Bladder microvascular endothelial cell (primary cell): ENCODE results near the gene COL17A1. TPM values are rescaled to one million over a fixed set of nuclear protein-coding genes. Genes with fewer than 3 reads are reported as not detected.

Experiments used
- total RNA-seq: library from RNA; depleted of rRNA; stranded (reverse); fragments of >200 nt; gene quantifications from 2 replicates; pipeline ENCODE4 v1.2.3, GENCODE V29; 2014

Gene COL17A1
- total RNA-seq, result 0.49 and 0.88 TPM in 2 replicates

GRCh38 chr10:104085801-104086400, at the start of gene COL17A1:
Gene COL17A1, minus strand, starts transcription at chr10:104085880. Its CDS starts 5,207 bp downstream, at chr10:104080673.

GRCh38 chr10:104121485-104122224, 36.0 kb upstream of the COL17A1 start, which contains the start of gene SFR1:
Gene SFR1, plus strand, starts transcription at chr10:104122171. Its CDS starts 13 bp downstream, at chr10:104122184.

Other genes with a start within 250 kb of the COL17A1 start
- 2.9 and 3.2 TPM in 2 replicates for gene SH3PXD2A, start 230.3 kb downstream of the COL17A1 start, total RNA-seq
- gene STN1, start 167.7 kb downstream of the COL17A1 start, total RNA-seq, result 33.4 and 35.7 TPM in 2 replicates
- gene SLK, start 118.7 kb downstream of the COL17A1 start, total RNA-seq, result 50.3 and 71.9 TPM in 2 replicates
- 5.0 and 6.0 TPM in 2 replicates for gene SFR1, start 36.3 kb upstream of the COL17A1 start, total RNA-seq
- under 0.01 TPM in 1 of 2 replicates, not detected in the other for gene CFAP43, start 146.5 kb upstream of the COL17A1 start, total RNA-seq
- gene GSTO1, start 169.0 kb upstream of the COL17A1 start, total RNA-seq, result 101 and 151 TPM in 2 replicates
- gene GSTO2, start 183.3 kb upstream of the COL17A1 start, total RNA-seq, result 0.31 and 0.32 TPM in 2 replicates